SK-N-DZ (cell line): ENCODE results near the gene CCDC141.
"Not testable (repeated sequence)": the region's sequence is repeated elsewhere in the genome, so short reads cannot be mapped to it uniquely, and the experiment has no call there.

Experiments
- DNase-seq: peaks from one replicate; pipeline ENCODE4 v3.0.0-alpha.2; 2015; ENCODE audit warnings: low spot score

The CCDC141 gene

DNA sequence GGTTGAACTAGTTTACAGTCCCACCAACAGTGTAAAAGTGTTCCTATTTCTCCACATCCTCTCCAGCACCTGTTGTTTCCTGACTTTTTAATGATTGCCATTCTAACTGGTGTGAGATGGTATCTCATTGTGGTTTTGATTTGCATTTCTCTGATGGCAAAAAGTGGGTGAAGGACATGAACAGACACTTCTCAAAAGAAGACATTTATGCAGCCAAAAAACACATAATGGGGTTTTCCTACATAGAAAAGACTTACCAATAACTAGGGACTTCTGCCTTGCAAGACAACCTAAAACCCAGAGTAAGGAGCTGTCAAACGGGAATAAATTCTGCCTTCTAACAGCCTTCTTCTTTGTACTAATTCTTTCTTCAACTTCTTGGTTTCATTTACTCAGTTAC, 4.3 kb downstream of the CCDC141 start:
- not testable (repeated sequence) for DNase-seq

DNA sequence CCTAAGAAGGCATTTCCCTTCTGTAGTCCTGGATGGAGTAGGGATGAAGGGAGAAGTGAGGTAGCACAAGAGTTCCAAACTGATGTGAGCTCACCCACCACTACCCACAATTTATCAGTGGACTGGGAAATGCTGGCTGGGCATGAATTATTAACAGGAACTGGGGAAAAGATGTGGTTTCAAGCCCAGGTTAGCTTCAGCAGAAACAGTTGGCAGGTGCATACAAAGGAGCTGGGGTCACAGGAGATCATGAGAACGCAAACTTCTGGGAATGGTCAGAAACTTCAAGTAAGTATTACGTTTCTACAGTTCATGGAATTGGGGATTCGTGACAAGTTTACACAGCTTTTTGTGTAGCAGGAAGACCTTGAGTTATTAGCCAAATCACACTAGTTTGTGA, 5.4 kb downstream of the CCDC141 start:
- no peak for DNase-seq

DNA sequence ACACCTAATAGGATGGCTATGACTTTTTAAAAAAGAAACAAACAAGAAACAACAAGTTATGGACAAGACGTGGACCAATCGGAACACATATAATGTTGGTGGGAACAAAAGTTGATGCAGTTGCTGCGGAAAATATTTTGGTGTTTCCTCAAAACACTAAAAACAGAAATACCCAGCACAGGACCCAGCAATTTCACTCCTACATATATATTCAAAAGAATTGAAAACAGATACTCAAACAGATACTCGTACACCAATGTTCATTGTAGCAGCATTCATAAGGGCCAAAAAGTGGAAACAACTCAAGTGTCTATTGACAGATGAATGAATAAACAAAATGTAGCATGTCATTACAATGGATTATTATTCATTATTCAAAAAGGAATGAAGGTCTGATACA, 12.1 kb downstream of the CCDC141 start:
- DNase-seq, result no peak

DNA sequence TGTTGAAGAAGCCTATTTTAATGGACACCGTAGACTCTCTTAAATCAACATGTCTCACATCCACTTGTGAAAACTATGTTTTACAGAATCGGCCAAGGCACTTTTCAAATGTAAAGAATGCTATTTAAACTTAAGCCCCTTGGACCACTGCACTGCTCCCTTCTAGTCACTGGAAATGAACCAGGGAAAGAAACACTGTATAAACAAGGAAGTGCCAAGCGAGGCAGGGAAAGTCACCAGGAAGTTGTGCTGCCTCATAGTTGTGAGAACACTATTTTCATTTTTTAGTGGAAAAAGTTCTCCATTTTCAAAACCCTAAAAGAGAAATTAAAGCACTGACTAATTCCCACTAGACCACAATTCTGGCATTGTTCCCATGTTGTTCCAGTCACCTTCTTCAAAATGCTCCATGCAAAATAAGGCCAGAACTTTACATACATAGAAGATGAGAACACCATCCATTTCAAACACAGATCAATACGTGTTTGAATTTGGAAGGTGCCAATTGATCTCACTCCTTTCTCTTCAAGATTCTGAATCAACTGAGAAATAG, 13.5 kb downstream of the CCDC141 start:
- DNase-seq, result no peak

DNA sequence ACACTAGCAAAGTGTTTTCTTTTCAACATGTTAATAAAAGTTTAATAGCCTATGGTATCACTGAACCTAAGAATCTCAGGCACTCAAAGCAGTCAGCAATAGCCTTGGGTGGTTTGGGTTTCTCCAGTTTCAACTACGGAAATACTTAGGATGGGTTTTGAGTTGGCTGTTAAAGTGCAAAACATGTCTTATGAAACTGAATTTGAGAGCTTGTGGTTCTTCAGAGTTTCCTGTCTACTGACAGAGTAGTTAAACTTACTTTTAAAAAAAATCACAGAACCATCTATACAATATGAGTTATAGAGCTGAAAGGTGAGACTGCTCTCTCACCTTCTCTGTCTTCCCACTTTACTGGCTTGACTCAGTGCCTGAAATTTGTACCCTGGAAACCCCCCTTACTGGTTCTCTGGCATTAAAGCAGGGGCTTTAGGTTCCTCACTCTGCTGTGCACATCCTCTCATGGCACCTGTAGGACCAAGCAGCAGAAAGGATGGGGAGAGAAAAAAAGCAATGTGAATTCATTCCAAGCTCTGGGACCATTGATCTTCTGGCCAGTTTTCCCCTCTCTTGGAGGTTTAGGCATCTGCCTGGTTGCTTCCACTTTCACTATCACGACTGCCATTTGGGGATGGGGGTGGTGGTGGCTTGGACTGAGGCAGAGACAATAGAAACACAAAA, 18.1 kb downstream of the CCDC141 start:
- DNase-seq, result no peak

DNA sequence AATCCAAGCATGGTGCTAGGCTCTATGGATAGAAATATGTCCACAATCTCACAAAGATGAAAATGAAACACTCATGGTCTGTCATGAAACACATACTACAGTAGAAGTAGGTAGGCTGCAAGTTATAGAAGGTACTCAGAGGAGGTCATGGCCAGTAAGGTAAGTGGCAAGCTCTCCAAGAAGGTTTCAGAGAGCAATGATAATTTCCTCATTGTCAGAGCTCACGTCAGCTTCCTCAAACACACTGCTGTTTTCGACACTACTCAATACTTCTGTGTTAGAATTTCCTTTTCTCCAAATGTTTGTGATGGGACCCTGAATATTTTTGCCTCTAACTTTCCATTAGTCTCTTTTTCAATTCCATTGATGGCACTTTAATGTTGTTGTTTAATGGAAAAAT, 25.5 kb downstream of the CCDC141 start:
- DNase-seq, result no peak

DNA sequence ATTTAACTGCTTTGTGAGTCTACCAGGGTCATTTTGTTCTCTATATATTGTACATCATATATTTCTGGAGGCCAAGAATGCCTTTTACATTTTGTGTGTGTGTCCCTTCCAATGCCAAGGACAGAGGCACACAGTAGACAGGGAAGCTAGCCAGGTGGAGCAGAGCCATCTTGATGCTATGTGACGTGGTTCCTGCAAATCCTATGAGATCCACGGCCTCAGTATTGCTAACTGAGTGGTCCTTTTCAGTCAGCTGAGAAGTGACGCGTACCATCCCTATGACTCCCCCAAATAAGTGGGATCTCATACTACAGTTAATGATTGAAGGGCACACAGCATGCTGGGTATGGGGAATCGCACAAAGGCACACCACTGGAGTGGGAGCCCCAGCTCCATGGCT, 27.3 kb downstream of the CCDC141 start:
- DNase-seq, result no peak

DNA sequence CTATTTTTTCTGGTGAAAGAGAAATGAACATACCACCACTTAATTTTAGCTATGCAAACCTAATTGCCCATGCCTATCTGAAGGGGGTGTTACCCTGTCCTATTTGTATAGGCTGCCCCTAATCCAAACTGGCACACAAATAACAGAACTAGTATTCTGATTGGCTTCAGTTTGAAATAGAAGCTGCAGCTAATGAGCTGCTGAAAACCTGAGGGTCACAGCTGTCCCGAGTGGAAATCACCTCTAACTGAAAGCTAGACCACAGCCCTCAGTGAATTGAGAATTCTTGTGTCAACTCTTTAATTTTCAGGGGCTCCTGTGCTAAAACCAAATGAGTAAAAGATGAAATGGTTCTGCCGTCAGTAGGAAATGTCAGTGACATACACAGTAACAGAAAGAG, 28.7 kb downstream of the CCDC141 start:
- no peak for DNase-seq

DNA sequence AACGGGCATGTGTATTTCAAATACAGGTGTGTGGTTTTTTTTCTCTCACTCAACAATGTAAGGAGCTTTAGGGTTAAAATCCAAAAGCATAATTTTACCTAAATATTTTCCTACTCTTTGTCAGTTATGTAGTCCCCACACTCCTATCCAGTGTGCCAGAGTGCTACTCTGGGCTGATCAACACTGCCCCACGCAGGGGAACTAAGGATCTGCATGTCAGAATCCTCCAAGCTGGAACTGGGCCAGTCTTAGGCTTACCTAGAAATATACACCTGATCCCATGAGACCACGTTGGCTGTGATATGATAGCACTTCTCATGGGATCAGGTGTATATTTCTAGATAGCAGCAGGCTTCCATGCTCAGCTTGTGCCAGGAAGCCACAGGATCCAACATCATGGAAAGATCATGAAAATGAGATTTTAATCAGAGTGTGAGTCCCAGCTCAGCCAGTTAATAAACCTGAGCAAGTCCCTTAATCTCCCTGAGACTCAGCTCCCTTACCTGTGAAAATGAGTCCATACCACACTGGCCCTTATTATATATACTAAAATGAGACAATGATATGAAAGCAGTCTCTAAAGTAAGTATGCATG, 29.7 kb downstream of the CCDC141 start:
- DNase-seq, result peak; percentile 23

DNA sequence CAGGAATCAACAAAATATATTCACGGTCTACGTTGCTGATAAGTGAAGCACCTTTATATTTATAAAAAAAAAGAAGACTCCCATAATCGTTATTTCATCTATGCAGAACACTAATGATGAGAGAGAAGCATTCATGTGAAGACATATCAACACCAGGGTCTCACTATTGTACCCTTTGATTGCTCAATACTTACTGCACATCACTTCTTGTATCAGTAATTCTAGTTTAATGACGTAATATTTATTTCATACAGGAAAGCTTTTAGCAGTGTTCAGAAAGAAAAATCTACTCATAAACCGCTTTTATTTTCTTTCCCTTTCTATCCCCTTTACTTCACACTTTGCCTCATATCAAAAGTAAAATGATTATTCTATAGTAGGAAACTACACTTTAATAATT, 30.7 kb downstream of the CCDC141 start:
- no peak for DNase-seq

DNA sequence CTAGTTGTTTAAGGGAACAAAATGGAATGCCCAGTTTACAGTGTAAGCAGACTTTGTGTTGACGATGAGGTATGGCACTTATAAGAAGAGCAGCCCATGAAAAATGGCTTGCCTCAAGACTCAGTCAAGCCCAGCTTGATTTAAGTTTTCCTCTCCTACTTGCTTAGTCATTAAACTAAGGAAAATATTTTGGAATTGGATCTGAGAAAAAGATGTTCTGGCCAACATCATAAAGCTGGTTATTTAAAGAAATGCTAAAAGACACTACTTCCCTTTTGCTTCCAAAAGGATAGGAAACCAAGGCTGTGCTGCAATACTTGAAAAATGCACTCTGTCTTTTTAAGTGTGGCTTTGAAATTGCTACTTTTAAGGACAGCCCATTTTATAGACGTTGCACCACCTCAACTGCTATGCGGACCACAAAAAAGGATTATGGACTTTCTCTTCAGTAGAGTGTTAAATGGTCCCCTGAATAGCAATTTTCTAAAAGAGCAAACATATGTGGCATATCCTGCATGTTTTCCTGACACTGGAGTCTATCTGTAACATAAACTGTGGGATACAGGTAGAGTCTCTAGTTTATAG, 32.1 kb downstream of the CCDC141 start:
- no peak for DNase-seq

DNA sequence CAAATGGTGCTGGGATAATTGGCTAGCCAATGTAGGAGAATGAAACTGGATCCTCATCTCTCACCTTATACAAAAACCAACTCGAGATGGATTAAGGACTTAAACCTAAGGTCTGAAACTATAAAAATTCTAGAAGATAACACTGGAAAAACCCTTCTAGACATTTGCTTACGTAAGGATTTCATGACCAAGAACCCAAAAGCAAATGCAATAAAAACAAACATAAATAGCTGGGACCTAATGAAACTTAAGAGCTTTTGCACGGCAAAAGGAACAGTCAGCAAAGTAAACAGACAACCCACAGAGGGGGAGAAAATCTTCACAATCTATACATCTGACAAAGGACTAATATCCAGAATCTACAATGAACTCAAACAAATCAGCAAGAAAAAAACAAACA, 35.7 kb downstream of the CCDC141 start:
- DNase-seq, result not testable (repeated sequence)

DNA sequence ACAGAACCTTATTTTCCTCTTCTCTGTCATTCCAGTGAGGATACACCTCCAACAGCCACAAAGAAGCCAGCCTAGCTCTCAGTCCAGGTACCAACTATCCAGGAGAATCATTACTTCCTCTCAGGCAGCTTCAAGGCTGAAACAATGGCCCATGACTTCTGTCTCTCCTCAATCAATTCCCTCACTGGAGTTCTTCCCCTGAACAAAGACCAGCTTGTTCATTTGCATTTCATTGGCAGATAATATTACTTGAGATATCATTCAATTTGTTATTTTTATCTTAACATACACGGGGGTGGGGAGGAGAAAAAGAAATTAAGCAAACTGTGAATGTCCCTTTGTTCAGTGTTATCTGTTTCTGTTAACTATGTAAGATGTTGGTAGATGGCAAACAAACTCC, 44.0 kb downstream of the CCDC141 start:
- DNase-seq, result no peak

DNA sequence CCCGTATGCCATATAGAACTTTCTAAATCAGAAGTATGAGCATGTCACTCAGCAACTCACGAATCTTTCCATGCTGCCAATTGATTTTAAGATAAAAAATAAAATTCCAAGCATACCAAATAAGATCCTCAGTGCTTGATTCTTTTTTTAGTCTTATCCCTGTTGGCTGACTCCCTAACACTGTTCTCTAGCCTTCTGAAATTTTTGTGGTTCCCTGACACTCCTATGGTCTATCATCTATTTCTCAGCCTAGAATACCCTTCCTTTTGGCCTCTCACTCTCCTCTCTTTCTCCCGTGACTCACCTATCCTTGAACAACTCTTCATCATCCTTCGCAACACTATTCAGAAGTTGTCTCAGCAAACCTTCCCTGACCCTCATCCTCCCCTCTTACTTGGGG, 50.5 kb downstream of the CCDC141 start:
- DNase-seq, result no peak

DNA sequence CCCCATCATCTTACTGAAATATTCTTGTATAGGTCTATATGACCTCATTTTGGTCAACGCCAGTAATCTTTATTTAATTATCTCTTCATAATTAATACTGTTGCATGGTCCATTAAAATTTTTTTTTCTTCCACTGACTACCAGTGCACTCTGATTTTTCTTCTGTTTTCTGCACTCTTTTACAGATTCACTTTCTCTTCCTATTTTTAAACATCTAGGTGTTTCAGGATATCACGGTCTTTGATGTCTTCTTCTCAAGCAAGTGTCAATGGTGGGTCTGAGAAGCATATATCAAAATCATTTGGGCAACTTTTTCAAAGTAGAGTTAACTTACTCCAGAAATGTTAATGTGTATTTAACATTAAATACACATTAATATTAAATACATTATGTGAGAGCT, 51.4 kb downstream of the CCDC141 start:
- no peak for DNase-seq

DNA sequence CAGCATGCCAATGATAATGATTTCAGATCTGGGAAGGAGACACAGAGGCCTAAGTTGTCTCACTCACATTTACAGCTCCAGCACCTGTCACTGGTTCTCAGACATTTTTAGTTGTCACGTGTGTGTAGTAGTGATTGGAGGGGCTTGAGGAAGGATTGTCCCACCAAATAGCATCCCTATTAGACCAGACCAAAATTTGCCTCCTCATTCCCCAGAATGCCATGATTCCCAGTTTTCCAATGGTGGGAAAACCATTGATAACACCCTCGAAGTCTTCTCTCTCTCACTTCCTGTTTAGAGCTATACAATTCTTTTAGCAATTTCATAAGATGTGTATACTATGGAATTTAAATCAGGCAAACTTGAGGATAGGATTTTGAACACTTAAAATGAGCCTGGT, 52.5 kb downstream of the CCDC141 start:
- DNase-seq, result no peak

DNA sequence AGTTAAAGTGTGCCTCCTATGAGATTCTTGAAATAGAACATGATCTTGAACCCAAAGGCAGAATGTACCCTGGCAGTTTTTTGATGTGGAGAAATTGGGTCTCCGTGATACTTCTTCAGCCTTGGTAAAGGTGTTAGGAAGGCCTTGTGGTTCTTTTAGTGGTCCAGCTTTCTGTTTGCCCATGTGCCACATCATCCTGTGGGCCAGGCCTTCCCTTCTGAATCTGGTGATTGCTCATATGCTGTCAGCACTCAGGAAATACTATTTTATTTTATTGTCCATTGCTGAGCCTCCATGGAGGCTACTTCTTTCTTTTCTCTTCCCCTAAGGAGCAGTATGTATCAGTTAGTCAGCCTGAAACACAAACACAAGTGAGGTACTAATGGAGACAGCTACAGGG, 52.9 kb downstream of the CCDC141 start:
- no peak for DNase-seq

DNA sequence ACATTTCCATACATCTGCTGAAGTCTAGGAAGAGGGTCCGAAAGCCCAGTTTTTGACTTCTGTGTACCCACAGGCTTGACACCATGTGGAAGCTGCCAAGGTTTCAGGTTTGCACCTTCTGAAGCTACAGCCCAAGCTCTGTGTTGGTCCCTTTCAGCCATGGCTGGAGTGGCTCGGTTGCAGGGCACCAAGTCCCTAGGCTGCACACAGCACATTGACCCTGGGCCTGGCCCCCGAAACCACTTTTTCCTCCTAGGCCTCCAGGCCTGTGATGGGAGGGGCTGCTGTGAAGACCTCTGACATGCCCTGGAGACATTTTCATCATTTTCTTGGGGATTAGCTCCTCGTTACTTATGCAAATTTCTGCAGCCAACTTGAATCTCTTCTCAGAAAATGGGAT, 55.7 kb downstream of the CCDC141 start:
- no peak for DNase-seq

DNA sequence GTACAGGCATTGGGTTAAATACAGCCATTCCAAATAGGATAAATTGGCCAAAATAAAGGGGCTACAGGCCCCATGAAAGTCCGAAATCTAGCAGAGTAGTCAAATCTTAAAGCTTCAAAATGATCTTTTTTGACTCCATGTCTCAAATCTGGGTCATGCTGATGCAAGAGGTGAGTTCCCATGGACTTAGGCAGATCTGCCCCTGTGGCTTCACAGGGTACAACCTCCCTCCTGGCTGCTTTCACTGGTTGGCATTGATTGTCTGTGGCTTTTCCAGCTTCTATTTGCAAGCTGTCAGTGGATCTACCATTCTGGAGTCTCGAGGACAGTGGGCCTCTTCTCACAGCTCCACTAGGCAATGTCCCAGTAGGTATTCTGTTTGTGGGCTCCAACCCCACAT, 56.1 kb downstream of the CCDC141 start:
- no peak for DNase-seq

DNA sequence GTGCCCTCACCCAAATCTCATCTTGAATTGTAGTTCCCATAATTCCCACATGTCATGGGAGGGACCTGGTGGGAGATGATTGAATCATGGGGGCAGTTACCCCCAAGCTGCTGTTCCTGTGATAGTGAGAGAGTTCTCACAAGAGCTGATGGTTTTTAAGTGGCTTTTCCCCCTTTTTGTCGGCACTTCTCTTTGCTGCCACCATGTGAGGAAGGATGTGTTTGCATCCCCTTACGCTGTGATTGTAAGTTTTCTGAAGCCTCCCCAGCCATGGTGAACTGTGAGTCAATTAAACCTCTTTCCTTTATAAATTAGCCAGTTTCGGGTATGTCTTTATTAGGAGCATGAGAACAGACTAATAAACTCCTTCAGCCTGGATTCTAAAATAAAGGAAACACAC, 57.2 kb downstream of the CCDC141 start:
- DNase-seq, result peak; percentile 33

DNA sequence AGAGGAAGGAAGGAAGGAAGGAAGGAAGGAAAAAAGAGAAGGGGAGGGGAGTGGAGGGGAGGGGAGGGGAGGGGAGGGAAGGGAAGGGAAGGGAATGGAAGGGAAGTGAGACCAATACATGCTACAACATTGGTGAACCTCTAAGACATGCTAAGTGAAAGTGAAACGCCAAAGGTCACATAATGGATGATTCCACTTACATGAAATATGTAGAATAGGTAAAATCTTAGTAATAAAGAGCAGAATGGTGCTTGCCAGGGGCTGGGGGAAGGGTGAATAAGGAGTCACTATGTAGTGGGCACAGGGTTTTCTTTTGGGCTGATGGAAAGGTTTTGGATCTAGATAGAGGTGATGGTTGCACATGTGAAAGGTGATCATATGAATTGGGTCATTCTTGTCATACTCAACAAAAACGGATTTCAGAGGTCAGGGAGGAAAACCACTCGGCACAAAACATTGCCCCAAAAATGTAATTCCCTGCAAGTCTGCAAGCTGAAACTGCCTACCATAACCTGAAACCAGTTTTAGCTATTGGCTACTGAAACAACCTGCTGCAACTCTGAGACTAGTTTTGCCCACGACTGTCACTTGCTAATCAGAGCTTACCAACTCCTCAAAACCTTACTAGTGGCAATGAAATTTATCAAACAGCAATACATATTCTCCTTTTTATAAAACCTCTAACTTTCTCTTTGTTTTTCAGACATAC, 59.2 kb downstream of the CCDC141 start:
- no peak for DNase-seq

DNA sequence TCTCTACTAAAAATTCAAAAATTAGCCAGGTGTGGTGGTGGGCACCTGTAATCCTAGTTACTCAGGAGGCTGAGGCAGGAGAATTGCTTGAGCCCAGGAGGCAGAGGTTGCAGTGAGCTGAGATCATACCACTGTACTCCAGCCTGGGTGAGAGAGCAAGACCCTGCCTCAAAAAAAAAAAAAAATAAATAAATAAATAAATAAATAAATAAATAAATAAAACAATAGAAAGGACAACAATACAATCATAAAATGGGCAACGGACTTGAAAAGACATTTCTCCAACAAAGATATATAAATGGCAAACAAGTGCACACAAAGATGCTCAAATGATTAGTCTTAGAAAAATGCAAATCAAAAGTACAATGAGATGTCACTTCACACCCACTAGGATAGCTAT, 60.5 kb downstream of the CCDC141 start:
- not testable (repeated sequence) for DNase-seq
